Stimulated activated naive CD4-positive, alpha-beta T cell treated with Interleukin-2 at 50 U/mL for 16 hours (primary cell): Measurements from ENCODE around the gene LAMC1.
"Not testable (repeated sequence)": the region's sequence is repeated elsewhere in the genome, so short reads cannot be mapped to it uniquely, and the experiment has no call there.

ENCODE experiments used
- DNase-seq: peaks from one replicate; lab custom pipeline; 2025; lab: John Stamatoyannopoulos, UW

LAMC1 gene

DNA sequence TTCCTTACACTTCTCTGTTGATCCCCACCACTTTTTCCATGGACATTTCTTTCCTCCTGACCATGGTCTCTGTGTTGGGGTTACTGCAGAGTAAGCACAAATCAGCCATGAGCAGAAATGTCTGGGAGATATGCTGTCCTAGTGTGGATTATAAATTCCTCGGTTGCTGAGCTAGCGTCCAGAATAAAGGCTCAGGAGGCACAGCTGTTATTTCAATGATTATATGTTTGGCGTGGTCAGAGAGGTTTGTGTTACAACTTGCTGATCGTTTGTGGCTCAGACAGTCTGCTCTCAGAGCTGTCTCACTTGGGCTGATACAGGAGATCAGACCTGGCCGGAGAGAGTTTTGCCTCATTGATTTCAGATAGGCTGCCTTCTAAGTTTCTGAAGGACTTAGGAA is 125.4 kb downstream of the LAMC1 start:
- DNase-seq: no peak

DNA sequence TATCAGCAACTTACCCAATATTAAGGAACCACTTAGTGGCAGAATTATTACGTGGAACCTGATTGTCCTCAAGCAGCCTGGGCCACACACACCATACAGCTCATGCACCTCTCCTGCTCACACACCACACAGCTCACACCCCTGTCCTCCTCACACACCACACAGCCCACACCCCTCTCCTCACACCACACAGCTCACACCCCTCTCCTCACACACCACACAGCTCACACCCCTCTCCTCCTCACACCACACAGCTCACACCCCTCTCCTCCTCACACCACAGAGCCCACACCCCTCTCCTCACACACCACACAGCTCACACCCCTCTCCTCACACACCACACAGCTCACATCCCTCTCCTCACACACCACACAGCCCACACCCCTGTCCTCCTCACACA is 126.1 kb downstream of the LAMC1 start:
- DNase-seq: no peak

DNA sequence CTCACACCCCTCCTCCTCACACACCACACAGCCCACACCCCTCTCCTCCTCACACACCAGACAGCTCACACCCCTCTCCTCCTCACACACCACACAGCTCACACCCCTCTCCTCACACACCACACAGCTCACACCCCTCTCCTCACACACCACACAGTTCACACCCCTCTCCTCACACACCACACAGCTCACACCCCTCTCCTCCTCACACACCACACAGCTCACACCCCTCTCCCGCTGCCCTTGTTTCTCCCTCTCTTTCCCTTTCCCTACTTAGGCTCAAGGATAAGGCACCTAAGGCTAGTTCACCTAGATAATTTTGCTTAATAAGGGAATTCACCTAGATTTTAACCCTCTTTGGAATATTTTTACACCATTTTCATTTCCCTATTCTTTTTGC is 126.8 kb downstream of the LAMC1 start:
- DNase-seq: not testable (repeated sequence)

DNA sequence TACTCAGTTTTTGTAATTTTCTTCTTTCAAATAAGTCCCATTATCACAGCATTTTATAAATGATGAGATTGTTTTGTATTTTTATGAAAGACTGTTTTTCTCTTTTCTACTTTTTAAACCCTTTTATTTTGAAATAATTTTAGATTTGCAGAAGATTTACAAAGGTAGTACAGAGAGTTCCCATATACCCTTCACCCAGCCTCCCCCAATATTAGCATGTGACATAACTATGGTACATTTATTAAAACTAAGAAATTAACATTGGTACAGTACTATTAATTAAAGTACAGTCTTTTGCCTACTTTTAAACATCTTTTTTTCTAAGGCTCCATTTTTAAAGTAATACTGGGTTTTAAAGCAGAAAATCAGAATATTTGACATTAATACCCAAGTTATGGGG is 127.2 kb downstream of the LAMC1 start:
- no peak for DNase-seq

DNA sequence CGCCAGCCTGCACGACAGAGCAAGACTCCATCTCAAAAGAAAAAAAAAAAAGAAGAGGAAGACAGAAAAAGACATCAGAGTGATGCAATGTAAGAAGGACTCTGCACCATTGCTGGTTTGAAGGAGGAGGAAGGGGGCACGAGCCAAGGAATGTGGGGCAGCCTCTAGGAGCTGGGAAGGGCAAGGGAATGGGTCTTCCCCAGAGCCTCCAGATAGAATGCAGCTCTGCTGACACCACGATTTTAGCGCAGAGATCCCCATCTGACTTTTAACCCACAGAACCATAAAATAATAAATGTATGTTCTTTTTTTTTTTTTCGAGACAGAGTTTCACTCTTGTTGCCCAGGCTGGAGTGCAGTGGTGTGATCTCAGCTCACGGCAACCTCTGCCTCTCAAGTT is 129.0 kb downstream of the LAMC1 start:
- no peak for DNase-seq

DNA sequence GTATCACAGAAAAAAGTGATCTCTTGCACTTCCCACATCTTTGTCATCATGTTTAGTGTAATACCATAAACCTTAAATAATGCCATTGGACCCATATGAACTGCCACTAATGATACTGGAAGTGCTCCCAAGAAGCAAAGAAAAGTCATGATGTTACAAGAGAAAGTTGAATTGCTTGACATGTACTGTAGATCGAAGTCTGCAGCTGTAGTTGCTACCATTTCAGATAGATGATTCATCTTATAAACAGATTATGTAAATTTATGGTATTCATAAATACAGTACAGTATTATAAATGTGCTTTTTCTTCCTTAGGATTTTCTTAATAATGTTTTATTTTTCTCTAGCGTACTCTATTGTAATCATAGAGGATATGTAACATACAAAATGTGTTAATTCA is 132.7 kb downstream of the LAMC1 start:
- no peak for DNase-seq

DNA sequence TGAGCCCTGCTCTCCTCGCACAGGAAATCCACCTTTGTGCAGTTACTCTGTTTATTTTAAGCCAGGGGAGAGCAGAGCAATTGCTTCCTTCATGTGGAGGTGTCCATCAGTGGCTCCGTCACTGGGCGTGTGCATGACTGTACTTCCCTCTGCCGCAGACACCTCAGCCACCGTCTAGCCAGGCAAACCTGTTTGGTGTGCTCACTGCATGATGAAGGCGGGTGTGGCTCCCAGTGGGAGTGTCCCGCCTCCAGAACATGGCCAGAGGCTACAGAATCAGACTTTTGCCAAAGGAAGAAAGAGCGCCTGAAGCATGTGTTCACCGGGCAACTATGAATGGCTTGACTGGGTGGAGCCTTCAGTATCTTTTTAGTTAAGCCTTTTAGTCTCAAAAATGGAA is 136.7 kb downstream of the LAMC1 start:
- no peak for DNase-seq

DNA sequence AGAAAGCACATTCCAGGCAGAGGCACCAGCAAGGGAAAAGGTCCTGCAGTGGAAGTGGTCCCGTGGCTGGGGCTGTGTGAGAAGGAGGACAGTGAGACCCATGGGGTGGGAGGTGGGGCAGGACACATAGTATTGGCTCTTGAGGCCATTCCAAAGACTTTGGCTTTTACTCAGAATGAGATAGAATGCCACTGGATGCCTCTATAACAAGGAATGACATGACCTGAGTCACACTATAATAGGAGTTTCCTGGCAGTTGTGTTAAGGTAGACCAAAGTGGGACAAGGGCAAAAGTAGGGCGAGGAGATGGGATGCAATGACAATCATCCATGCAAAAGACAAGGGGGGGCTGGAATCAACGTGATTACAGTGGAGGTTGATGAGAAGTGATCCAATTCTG is 138.2 kb downstream of the LAMC1 start:
- DNase-seq: no peak

DNA sequence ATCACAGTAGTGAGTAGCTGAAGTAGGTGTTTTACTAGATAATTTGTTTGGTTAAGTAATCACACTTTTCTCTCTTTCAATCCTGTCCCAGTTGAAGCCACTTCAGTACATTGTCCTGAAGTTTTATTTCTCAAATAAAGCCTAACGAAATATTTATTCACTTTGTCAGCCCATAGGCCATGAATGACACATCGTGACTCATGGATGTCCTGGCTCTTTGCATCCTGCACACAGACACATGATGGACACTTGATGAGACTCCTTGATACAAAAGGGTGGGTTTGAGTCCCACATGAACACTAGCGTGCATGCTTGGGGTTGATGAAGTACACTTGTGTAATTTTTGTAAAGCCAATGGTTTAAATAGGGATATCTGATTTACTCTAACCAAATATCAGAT is 140.1 kb downstream of the LAMC1 start:
- DNase-seq: no peak

DNA sequence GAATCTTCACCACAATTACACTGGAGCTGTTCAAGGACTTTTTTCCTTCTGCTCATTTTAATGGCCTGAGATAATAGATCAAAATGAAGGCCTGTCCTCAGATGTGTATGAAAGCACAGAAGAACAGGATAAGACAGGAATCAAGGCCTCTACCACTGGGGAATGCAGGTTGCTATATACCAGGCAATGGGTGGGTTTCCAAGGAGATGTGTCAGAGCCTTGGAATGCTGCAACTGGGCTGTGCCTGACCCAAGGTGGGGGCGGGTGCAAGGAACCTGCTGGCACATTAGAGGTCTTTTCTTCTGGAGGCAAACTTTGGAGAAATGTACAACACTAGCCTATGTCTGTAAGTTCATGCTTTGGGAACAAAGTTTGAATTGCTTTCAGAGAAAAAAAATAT is 141.1 kb downstream of the LAMC1 start:
- DNase-seq: no peak

DNA sequence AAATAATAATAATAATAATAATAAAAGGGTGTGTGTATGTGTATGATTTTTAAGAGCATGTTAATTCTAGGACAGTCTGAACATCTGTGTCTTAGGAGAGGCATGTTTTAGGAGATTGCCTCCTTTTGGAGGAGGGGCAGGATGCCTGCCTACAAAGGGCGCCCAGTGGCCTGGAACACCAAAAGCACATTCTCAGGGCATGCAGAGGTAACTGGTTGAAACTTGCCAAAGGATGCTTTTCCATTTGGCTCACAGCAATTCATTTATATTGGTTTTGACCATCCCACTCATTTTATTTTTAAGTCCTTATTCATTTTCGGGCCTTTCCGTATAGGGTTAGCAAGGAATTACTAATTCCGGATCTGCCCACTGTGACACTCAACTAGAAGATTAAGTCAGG is 141.7 kb downstream of the LAMC1 start:
- no peak for DNase-seq

DNA sequence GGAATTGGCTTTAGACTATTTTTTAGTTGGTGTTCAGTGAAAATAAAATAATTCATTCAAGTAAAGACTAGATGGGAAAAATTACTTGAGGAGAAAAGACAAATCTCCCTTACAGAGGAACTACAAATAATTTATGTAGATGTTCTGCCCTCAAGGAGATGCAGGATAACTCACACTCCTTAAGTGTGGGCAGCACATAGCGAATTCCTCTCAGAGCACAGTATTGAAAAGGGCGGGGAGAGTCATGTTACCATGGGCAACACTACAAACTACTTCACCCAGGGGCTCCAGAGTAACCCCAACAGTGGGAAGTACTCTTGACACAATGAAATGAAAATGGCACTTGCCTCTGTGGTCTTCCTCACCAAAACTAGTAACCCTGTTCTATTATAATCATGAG is 142.2 kb downstream of the LAMC1 start:
- DNase-seq: no peak

DNA sequence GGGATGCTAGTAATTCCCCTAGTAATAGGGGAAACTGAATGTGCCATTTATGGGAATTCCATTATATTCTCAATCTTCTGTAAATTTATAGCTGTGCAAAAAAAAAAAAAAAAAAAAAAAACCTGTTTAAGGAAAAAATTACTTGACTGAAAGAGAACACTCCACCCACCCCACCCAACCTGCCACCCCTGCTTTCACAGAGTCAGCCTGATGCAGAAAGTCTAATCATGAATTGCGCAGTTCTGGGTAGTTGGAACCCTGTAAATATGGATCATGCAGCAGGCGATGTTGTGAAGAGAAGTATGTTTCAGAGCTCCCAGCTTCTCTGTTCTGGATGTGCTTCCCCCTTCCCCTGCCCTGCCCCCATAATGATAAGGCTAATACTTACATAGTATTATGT is 143.2 kb downstream of the LAMC1 start:
- DNase-seq: no peak

DNA sequence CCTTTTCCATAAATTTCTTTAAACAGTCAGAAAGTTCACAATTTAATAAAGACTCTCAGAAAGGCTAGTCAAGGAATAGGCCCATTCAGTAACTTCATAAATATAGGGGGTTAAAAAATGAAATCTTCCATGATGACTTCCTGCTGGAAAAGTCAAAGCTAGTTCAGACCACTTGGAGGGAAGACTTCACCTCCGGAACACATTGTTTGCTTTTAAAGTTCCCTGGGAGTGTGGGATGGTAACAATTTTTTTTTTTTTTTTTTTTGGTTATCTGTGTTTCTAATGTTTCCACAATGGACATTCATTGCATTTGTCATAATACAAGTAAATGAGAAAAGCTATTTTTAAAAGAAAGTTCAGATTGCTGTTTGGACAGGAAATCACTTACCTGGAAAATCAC is 144.5 kb downstream of the LAMC1 start:
- no peak for DNase-seq

DNA sequence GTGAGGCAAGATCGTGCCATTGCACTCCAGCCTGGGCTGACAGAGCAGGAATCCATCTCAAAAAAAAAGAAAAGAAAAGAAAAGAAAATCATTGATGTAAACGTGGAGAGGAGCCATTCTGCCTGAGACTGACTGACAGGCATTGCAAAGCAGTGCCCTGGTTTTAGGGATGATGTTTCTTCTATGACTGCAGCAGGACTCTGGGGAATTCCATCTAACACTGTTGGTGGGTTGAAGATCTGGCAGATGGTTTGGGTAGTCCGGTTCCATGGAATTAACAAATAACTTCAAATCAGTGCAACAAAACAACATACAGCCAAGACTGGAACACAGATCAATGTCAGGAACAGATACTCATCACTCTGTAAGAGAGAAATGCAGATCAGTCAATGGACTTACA is 145.1 kb downstream of the LAMC1 start:
- no peak for DNase-seq

DNA sequence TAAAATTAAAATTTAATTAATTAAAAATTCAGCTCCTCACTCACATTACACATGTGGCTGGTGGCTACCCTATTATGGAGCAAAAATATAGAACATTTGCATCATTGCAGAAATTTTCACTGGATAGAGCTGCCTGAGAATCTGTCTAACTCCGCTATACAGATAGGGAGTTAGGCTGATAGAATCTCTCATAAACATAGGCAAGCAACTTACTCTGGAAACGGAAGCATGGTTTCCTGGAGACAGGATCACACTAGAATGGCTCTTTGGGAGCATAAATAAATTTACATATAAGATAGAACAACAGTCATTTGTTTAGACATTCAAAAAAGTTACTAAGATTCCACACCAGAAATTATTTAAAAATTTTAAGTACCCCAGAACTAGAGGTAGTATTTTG is 150.6 kb downstream of the LAMC1 start:
- no peak for DNase-seq

DNA sequence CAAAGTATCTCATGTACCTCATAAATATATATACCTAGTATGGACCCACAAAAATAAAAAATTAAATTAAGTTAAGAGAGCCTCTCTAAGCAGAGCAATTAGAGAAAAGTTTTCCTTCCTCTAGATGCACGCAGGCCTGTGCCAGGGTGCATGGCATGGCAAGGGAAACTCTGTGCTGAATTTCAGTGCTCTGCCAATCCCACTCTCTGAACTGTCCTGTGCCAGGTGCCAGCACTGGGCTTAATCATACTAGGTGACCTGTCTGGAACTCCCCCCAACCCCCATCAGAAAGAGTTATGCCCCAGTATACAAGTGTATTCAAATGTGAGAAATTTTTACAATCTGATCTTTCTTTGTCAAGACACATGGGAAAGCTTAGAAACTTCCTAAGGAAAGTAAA is 152.4 kb downstream of the LAMC1 start:
- DNase-seq: no peak

DNA sequence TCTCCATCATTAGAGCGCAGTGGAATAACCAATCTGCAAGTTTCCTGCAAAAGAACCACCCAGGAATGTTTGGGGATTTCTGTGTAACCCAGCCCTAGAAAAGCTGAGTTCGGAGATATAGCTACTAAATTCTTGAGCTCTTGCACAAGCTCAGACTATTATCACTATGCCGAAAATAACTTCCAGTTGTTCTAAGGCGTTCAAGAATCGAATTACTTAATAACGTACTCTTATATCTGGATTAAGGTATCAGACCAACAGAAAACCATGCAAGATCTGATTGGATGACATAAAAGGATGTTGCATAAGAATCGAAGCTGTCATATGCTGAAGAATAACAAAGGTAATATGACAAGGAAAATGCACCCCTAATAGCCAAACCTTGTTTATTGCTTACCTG is 155.3 kb downstream of the LAMC1 start:
- DNase-seq: no peak

DNA sequence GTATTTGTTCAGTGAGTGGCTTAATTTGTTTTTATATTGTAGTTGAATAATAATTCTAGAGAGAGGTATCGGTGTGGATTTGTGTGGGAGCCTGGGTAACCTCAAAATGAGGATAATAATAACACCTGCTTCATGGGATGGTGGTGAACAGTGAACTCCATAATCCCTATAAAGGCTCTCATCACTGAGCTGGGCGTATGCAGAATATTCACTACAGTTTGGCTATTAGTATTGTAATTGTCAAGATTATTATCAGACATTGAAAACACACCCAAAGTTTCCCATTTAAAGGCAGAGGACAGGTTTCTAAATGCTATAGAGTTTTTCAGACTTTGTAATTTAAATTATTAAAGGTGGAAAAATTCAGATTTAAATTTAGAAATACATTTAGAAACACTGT is 155.8 kb downstream of the LAMC1 start:
- no peak for DNase-seq

DNA sequence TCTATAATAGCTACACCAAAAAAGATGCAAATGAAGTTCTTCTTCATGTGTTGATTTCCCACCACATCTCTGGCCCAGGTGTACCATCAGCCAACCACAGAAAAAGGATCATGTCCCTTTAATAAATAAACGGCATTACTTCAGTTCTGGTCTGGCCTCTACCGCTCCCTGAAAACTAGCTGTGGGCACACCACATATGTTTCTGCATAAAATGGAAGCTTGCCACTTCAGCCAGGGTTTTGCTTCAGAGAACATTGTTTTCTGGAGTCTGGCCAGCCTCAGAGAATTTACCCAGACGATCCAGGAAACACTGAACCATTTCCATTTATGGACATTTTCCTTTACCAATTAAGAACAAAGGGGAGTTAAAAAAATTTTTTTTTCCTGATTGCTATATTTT is 157.0 kb downstream of the LAMC1 start:
- DNase-seq: no peak

DNA sequence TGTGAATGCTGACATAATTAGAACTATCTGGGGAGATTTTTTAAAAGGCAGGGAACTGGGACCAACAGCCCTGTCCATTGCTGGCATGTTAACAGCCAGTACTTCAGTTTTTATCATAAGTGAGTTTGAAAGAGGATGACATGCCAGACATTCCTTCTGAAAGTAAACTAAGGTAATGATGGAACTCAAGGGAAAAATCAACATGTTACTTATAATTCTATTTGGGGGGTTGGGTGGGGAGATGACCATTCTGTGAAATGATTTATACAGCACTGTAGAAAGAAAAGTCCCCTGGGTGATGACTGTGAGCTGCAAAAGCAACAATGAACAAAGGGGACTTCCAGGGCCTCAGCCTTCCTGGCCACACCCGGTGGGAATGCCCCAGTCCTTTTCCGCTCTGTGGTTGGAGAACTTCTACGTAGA is 157.4 kb downstream of the LAMC1 start:
- DNase-seq: no peak

DNA sequence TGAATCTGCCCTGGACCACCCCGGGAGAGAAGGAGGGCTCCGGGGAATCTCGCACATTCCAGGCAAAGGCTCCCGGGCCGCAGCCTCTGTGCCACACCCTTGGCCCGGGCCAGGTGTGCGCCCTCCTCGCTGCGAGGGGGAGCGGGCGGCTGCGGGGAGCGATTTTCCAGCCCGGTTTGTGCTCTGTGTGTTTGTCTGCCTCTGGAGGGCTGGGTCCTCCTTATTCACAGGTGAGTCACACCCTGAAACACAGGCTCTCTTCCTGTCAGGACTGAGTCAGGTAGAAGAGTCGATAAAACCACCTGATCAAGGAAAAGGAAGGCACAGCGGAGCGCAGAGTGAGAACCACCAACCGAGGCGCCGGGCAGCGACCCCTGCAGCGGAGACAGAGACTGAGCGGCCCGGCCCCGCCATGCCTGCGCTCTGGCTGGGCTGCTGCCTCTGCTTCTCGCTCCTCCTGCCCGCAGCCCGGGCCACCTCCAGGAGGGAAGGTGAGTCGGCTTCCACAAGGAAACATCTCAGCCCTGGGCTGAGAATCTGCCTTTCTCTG is 162.8 kb downstream of the LAMC1 start, which contains the start of gene LAMC2:
Gene LAMC2 (plus strand): TSS at position 324 of the 550 bp plus-strand sequence. CDS start 89 bp downstream, at position 413.
- no peak for DNase-seq

DNA sequence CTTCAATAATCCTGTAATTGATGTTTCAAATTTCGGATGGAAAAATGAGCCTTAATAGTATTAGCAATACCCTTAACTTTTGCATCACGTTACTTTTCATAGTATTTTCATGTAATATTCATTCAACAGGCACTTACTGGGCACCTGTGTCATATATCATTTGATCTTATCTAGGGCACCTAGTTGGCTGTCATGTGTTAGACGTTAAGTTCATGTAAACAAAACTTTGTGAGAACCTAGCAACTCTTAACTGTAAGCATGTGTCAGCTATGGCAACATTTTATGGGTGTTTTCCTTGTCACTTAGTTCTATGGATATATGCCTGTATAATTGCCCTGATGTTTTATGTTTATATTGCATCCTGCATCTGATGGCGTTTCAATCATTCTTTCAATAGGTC is 163.6 kb downstream of the LAMC1 start:
- no peak for DNase-seq

DNA sequence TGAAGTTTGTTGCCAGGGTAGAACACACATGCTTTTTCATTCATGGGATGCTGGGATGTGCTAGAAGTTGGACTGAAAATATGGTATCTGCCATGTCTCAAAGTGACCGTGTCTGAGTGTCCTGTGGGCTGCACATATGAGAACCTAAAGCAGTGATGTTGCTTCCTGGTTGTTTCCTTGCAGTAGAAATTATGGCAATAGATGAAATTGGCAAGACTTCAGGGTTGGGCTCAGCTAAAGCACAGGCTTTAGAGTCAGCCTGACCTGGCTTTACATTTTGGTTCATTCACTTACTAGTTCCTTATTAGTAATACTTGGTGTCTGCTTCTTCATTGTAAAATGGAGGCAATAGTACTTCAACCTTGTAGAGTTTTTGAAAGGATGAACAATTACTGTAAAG is 165.0 kb downstream of the LAMC1 start:
- no peak for DNase-seq

DNA sequence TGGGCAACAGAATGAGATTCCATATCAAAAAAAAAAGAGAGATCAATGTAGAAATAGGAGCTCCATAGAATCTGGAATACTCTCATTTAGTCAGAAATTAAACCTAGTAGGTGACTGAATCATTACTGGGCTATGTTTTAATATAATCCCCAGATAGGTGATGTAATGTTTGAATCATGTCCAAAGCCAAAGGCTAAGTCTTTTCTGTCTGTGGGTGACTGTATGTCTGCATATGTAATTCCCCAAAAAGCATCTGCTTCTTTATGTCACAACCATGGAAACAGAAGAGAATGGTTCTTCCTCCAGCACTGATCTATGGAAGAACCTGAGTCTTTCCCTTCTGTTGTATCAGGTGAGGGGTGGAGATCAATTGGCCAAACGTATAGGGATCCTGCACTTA is 168.6 kb downstream of the LAMC1 start:
- no peak for DNase-seq
